Right ventricle myocardium inferior (tissue), 1 donor: ENCODE measurements around the gene SRPK3. TPM values are rescaled to one million over a fixed set of nuclear protein-coding genes. Genes with fewer than 3 reads are reported as not detected.
"Not testable (repeated sequence)": the region's sequence is repeated elsewhere in the genome, so short reads cannot be mapped to it uniquely, and the experiment has no call there.

Experiments used
- ATAC-seq: fragments of 200-7000 bp; cut with Tn5 transposase; one replicate; pipeline ENCODE4 v1.9.1; 2020; ENCODE audit warnings: mild to moderate bottlenecking, moderate library complexity
- DNase-seq: peaks from one replicate; pipeline ENCODE4 v3.0.0; 2021; ENCODE audit errors: missing footprints
- intact Hi-C: fragments of 100-400 bp; cut with DNase I; formaldehyde crosslinking; loops from one replicate; pipeline ENCODE4 v1.11.0; 2022
- long read RNA-seq: library from polyadenylated mRNA; unstranded; transcript quantifications from one replicate; pipeline ENCODE4 v2.0.0, GENCODE V29; 2021
- total RNA-seq: library from RNA; stranded (reverse); fragmentation: NEBNext Ultra II Directional; extraction: Animal tissue kit (Norgen Biotek cat#: 25700); gene quantifications from one replicate; pipeline ENCODE4 v1.2.1, GENCODE V29; 2021
- donor health status: DM: no; HTN: yes; CAD: no; lungs with severe emphysema.

The SRPK3 gene
- 43.3 TPM for total RNA-seq
- long read RNA-seq, transcript SRPK3-203 (15 exons, 1,753 nt) = major isoform, 14 of 70 reads
- long read RNA-seq, transcript SRPK3-202 (15 exons, 1,958 nt) = minor isoform, 10 of 70 reads
- long read RNA-seq, transcript SRPK3-207 (4 exons, 386 nt) = minor isoform, 5 of 70 reads
- long read RNA-seq, partial matches to known transcripts = 26 of 70 reads
- long read RNA-seq, other reads (novel, unspliced or antisense) = 15 of 70 reads

- ATAC-seq (peak; percentile 75), DNase-seq (peak; percentile 33)
- intact Hi-C loops = no loop called here
Measured at GRCh38 chrX:153780678-153781427, at the start of gene SRPK3. Gene SRPK3, plus strand, starts transcription at chrX:153781041. Its CDS starts 46 bp downstream, at chrX:153781087.

GRCh38 chrX:153731117-153731844 lies 49.6 kb upstream of the SRPK3 start:
- intact Hi-C loops = no loop called here
- ATAC-seq (no peak), DNase-seq (no peak)

- no peak for DNase-seq
- no peak for ATAC-seq
- intact Hi-C loops = no loop called here
Measured at GRCh38 chrX:153731845-153732215, 49.0 kb upstream of the SRPK3 start.

DNA sequence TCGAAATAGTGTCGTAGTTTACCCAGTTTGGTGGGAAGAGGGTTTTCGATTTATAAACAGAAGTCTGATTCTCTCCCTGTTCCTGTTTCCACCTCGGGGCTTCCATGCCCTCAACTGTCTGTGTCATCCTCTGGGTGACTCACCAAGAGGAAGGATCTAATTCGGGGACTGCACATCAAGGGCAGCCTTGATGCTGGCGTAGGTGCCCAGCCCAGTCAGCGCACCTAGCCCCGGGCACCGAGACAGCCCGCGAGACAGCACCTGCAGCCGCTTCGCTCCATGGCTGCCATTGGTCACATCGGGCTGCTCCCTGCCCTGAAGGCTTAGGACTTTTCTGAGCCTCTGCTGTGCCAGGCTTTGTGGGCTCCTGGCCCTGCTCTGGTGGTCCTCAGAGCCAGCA lies 48.4 kb upstream of the SRPK3 start:
- intact Hi-C loops = no loop called here
- ATAC-seq = no peak
- DNase-seq = no peak

DNA sequence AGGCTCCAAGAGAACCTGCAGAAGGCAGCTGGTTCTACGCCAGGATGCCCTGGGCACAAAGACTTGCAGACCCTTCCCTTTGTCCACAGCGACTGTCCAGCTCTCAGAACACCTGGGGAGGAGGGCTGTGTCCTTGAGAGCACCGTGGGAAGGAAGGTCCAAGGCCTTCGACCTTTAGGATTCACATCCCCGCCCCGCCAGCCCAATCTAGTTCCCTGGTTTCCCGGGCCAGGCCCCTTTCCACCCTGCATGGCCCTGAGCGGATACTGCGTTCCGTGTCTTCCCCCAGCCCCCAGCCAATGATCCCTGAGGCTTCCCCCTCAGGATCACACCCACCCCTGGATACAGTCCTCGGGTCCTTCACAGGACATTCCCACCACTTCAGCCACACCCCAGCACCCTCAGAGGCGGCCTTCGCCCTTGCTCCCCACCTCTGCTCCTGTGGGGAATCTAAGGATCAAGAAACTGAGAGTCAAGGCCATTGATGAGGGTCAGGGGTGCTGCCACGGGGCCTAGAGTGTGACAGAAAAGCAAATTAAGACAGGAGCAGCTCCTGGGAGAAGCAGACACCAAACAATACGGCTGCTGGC lies 47.1 kb upstream of the SRPK3 start:
- ATAC-seq (no peak), DNase-seq (no peak)
- intact Hi-C loops = no loop called here

DNA sequence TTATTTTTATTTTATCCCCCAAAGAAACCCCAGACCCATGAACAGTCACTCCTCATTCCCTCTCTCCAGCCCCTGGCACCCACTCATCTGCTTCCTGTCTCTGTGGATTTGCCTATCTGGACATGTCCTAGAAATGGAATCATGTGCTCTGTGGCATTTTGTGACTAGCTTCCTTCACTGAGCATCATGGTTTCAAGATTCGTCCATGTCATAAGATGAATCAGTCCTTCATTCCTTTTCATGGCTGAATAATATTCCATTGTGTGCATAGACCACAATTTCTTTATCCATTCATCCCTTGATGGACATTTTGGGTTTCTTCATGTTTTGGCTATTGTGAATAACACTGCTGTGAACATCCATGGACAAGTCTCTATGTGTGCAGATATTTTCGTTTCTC lies 46.0 kb upstream of the SRPK3 start:
- intact Hi-C loops = no loop called here
- no peak for ATAC-seq
- no peak for DNase-seq

DNA sequence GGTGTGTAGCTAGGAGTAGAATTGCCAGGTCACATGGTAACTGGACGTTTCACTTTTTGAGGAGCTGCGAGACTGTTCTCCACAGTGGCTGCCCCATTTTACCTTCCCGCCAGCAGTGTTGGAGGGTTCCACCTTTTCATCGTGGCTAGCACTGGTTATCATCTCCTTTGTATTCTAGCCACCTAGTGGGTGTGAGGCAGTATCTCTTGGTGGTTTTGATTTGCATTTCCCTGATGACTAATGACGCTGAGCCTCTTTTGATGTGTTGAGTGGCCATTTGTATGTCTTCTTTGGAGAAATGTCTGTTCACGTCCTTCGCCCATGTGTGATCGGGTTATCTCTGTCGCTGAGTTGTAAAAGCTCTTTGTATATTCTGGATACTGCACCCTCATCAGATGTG lies 45.6 kb upstream of the SRPK3 start:
- DNase-seq (no peak), ATAC-seq (no peak)
- intact Hi-C loops = no loop called here

- intact Hi-C loops = no loop called here
- DNase-seq = no peak
- no peak for ATAC-seq
Measured at GRCh38 chrX:153736071-153736820, 44.6 kb upstream of the SRPK3 start.

DNA sequence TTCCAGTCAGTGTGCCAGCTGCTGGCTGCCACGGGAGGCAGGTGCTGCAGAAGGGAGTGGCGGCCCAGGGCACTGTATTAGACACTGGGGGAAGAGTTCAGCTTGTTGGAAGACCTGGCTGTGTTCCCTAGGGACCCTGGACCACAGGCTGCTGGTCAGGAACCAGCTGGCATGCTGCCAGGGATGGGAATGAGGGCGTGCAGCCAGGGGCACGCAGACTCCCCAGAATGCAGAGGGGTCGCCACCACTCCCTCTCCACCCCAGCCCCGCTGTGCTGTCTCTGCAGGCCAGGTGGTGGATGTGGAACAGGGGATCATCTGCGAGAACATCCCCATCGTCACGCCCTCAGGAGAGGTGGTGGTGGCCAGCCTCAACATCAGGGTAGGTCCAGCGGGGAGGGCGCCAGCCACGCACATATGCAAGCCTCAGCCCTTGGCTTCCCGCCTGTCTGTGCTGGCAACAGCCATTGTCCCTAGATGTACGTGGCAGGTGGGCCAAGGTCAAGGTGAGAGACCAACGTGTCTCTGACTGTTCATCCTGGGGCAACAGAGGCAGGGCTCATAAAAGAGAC lies 43.9 kb upstream of the SRPK3 start:
- ATAC-seq (no peak), DNase-seq (no peak)
- intact Hi-C loops = no loop called here

- ATAC-seq = no peak
- no peak for DNase-seq
- intact Hi-C loops = no loop called here
Measured at GRCh38 chrX:153738056-153738605, 42.7 kb upstream of the SRPK3 start.

DNA sequence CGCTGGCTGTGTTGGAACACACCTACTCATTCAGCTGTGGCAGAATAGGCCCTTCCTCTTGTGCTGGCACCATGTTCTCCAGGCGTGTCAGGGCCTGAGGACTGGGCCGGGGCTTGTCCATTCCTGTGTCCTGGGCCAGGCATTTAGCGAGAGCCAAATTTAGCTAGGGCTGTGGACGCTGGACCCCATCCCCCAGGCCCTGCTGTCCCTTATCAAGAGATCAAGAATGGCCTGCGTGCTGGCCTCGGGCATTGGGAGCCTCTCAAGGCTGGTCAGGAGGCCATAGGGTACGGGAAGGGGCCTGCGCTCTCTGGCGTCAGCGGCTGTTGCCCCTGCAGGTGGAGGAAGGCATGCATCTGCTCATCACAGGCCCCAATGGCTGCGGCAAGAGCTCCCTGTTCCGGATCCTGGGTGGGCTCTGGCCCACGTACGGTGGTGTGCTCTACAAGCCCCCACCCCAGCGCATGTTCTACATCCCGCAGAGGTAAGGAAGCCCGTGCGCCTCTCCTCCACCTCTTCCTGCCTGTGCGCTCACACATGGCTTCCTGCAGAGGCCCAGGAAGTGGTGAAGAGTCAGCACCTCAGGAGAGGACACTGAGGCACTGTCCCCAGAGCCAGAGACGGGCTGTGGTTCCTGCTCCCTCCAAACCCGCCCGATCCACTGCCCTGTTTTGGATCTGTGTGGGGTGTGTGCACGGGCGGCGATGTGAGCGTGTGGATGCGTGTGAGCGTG lies 40.9 kb upstream of the SRPK3 start:
- intact Hi-C loops = no loop called here
- ATAC-seq (no peak), DNase-seq (no peak)

DNA sequence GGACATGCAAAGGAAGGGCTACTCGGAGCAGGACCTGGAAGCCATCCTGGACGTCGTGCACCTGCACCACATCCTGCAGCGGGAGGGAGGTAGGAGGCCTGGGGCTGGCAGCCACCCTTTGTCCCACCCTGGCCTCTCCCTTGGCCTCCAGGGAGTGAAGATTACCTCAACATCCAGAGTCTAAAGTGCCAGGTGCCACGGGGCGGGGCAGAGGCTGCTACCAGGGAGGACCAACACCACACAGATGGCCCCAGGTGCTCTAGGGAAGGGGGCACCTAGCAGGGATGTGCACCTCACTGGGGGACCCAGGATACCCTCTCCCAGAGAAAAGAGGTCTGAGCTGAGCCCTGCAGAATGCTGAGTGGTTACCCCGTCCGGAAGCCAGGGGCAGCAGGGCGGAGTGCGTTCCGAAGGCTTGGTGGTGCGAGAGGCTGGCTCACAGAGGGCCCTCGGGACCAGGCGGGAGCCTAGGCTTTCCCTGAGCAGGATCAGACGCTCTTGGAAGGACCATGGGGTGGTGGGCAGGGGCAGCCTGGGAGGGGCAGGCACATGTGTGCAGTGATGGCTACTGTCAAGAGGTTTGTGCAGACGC lies 40.1 kb upstream of the SRPK3 start:
- no peak for ATAC-seq
- intact Hi-C loops = no loop called here
- no peak for DNase-seq

GRCh38 chrX:153741446-153741845 lies 39.4 kb upstream of the SRPK3 start:
- intact Hi-C loops = no loop called here
- DNase-seq = no peak
- ATAC-seq = no peak

GRCh38 chrX:153742111-153742510 lies 38.7 kb upstream of the SRPK3 start:
- not testable (repeated sequence) for DNase-seq, ATAC-seq

DNA sequence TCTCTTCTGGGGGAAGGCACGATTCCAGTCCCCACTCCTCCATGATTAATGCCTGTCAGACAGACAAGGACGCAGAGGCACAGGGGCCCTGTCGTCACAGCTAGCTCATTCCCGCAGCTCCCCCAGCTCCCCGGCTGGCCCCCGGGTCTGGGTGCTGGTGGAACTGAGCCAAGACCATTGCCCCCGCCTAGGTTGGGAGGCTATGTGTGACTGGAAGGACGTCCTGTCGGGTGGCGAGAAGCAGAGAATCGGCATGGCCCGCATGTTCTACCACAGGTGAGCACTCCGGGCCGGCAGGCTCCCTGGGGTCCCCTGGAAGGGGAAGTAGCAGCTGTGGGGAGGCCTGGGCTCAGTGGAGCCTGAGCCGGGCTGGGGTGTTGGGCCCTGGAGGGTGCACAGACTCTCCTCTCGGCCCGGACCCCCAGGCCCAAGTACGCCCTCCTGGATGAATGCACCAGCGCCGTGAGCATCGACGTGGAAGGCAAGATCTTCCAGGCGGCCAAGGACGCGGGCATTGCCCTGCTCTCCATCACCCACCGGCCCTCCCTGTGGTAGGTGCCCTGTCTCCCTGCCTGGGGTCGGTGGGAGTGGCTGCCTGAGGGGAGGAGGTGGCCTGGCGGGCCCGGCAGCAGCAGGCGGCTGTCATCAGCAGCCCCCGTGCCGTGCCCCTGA lies 37.9 kb upstream of the SRPK3 start:
- DNase-seq, intact Hi-C loops, ATAC-seq: not testable (repeated sequence)

More at GRCh38 chrX:153742111-153742510, 38.7 kb upstream of the SRPK3 start:
- intact Hi-C loops = not testable (repeated sequence)

- DNase-seq, ATAC-seq, intact Hi-C loops: not testable (repeated sequence)
Measured at GRCh38 chrX:153743468-153744209, 37.2 kb upstream of the SRPK3 start.
